Fibroblast of peridontal ligament (primary cell): ENCODE results near the gene TFEB.

Source experiments
- DNase-seq: peaks from one replicate; pipeline ENCODE4 v3.0.0-alpha.2; 2010; ENCODE audit errors: extremely low read depth

Gene TFEB

GRCh38 chr6:41675992-41676391, 59.4 kb downstream of the TFEB start:
- DNase-seq, result no peak

GRCh38 chr6:41675176-41675775, 60.1 kb downstream of the TFEB start:
- no peak for DNase-seq

- no peak for DNase-seq
These were observed 61.0 kb downstream of the TFEB start for GRCh38 chr6:41674231-41675000.

- DNase-seq, result no peak
These were observed 61.8 kb downstream of the TFEB start for GRCh38 chr6:41673704-41674000.

- DNase-seq, result no peak
These were observed 62.3 kb downstream of the TFEB start for GRCh38 chr6:41672816-41673703.

- no peak for DNase-seq
These were observed 63.4 kb downstream of the TFEB start for GRCh38 chr6:41672016-41672415.

- DNase-seq, result no peak
These were observed 64.0 kb downstream of the TFEB start for GRCh38 chr6:41671376-41671775.

GRCh38 chr6:41670703-41671360, 64.6 kb downstream of the TFEB start:
- no peak for DNase-seq

- DNase-seq, result no peak
These were observed 66.4 kb downstream of the TFEB start for GRCh38 chr6:41668968-41669367.

GRCh38 chr6:41667195-41667594, 68.2 kb downstream of the TFEB start:
- no peak for DNase-seq

GRCh38 chr6:41664271-41664670, 71.1 kb downstream of the TFEB start:
- DNase-seq, result no peak

- DNase-seq, result no peak
These were observed 71.8 kb downstream of the TFEB start for GRCh38 chr6:41663568-41663967.

- no peak for DNase-seq
These were observed 75.5 kb downstream of the TFEB start for GRCh38 chr6:41659935-41660334.

- DNase-seq, result no peak
These were observed 76.8 kb downstream of the TFEB start for GRCh38 chr6:41658636-41659035.

- DNase-seq, result no peak
These were observed 78.0 kb downstream of the TFEB start for GRCh38 chr6:41657131-41658094.

- peak; percentile 11 for DNase-seq
These were observed 79.3 kb downstream of the TFEB start for GRCh38 chr6:41656002-41656691.

GRCh38 chr6:41655646-41656001, 79.8 kb downstream of the TFEB start:
- no peak for DNase-seq

GRCh38 chr6:41655176-41655575, 80.2 kb downstream of the TFEB start:
- no peak for DNase-seq

- DNase-seq, result no peak
These were observed 80.7 kb downstream of the TFEB start for GRCh38 chr6:41654698-41655151.

- DNase-seq, result no peak
These were observed 81.2 kb downstream of the TFEB start for GRCh38 chr6:41654151-41654697.
